ENCODE measurements around the gene CAMK2A.

CAMK2A gene

GRCh38 chr5:150299571-150300327 is 10.2 kb upstream of the CAMK2A start:
- DNase-seq: no peak

- no peak for DNase-seq
Measured at GRCh38 chr5:150298701-150299451, 9.3 kb upstream of the CAMK2A start.

DNA sequence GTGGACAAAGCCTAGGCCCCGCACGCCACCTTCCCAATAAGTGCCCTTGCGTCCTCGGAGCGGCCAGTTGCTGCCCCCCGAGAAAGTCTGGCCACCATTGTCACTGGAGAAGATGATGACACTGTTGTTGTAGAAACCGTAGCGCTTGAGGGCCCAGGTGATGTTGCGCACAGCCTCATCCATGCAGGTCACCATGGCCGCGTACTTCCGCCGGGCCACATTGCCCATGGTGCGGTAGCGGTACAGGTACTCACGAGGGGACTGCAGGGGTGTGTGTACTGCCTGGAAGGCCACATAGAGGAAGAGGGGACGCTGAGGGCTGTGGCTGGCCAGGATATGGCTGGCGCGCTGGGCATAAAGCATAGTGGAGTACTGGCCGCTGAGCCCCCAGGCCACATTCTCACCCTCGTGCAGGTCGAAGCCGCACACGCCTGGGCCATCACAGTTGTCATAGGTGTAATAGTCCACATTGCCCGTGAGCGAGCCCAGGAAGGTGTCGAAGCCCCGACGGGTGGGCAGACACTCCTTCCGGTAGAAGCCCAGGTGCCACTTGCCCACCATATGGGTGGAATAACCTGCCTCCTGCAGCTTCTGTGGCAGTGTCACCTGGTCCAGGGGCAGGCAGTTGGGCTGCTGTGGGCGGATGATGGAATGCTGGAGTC is 8.5 kb upstream of the CAMK2A start:
- no peak for DNase-seq

- DNase-seq: no peak
Measured at GRCh38 chr5:150297236-150297890, 7.8 kb upstream of the CAMK2A start.

DNA sequence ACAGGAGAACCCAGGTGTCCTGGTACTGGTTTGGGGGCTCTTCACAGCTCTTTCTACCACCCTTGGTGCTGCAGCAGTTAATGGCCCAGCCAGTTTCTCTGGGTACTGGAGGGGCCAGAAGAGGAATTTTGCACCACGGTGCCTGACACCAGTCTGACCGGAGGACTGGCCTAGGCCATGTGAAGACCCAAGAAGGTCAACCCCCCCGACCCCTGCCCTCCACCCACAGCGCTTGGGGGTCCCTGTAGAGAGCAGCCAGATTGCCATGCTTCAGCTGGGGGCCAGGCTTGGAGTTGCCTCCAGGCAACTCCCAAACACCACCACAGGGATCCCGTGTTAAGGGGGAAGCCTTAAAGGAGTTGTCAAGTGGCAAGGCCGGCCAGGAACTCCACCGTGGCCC is 6.9 kb upstream of the CAMK2A start:
- DNase-seq: no peak

DNA sequence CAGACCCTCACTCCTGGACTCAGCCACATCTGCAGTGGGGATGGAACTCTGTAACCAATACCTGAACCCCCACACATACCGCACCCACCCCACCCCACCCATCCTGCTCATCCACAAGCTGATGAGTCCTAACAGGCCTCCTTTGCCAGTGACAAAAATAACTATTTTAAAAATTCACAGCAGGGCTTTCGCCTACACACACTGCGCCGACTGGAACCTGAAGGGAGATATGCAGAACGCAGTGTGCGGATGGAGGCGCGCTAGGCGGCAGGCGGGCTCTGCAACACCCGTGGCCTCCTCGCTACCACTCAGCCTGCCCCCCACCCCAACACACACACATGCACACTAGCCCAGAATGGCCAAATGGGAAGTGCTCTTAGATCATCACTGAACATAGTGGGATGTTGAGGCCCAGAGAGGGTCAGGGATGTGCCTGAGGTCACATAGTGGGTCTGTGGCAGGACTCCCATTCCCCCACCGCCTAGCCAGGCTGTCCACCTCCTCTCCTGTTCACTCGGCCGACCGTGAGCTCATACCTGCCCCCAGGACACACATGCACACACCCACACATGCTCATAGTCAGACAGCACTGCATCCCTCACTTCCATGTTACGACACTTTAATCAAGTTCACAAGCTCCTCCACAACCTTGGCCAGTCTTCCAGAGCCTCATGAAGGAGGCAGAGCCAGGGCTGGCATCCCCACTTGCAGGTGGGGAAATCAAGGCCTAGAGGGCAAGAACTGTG is 6.3 kb upstream of the CAMK2A start:
- DNase-seq: no peak

DNA sequence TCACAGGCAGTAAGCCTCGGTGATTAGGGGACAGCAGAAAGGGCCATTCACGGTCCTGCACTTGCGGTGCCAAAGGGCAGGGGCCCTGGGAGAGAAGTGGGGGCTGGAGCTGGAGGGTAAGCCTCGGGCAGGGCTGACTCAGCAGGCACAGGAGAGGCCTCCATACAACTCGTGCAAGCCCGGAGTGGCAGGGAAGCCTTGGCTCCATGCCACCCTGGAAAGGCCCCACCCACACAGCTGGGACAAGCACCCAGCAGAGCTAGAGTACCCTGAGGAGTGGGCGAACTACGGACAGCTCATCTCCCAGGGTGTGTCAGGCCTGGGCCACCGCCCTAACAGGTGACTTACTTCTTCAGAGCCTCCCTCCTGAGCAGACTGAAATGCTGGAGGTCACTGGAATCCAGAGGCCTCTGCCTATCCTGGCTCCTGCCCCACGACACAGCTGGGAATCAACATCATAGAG is 5.6 kb upstream of the CAMK2A start:
- DNase-seq: no peak

DNA sequence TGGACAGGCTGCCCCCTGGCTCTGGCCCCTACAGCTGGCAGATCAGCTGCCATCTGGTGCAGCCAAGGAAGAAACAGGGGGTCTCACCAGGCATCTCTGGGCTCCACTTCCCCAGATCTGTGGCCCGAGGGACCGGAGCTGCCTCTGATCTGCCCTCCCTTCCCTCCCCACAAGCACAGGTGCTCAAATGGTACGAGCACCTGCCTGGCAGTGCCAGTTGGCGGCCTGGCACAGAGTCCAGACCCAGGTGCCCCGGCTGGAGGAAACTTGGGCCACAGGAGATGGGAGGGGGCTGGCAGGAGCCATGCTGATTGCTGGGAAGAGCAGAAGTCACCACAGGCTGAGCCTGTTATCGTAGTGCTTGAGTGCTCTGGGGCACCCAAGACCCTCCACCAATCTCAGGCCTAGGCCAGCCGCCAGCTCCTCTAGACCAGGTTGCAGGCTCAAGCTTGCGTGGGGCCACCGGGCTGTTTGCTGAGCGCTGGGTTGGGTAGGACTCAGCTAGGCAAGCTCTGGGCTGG is 5.0 kb upstream of the CAMK2A start:
- DNase-seq: no peak

GRCh38 chr5:150293091-150293941 is 3.7 kb upstream of the CAMK2A start:
- no peak for DNase-seq

GRCh38 chr5:150291388-150292385 is 2.1 kb upstream of the CAMK2A start:
- no peak for DNase-seq

DNA sequence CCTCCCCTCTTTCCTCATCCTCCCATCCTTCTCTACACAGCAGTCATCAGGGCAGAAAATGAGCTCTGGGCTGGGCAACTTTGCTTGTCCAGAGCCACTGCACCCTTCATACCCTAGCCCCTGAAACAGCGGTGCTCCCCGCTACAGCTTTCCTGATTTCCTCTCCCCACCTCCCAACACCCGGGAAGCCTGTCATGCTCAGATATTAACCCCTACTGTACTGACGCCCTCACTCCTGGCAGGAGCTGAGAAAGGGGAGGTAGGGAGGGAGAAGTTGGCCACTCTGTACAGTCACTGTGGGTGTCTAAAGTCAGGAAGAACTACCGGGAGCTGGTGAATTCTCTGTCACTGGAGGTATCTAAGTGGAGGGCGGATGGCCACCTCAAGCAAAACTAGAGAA is 782 bp downstream of the CAMK2A start:
- DNase-seq: no peak

- DNase-seq: no peak
Measured at GRCh38 chr5:150288361-150288760, 1.2 kb downstream of the CAMK2A start.

DNA sequence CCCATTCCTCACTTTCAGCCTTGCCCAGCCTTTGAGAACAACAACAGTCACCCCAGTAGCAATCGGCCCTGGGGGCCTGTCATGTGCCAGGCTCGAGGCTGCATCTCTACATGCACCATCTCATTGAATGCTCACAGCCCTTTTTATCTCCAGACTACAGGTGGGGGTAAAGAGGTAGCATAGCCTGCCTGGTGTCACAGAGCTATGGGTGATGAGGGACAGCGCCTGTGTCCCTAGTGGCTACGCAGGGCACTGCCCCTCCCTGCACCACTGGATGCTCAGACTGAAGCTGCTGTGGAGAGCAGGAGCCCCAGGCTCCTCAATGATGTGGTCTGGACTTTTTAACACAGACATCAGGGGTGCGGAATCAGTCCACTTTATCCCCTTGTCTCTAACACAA is 2.8 kb downstream of the CAMK2A start:
- DNase-seq: no peak

DNA sequence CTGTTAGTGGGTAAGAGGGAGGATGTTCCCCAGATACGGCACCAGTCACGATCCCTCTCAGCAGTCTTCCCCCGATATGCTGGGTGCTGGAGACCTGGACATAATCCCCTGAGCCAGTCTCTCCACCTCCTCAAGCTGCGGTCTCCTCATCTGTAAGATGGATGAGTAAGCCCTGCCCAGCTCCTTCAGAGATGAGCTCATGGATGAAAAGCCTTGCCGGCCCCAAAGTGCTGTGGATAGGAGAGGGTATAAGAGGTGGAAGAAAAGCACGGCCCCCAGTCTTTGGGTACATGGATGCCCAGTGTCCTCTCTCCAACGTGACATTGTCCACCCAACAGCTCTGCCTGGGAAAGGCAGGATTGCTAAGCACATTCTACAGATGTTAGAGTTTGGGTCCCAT is 4.5 kb downstream of the CAMK2A start:
- DNase-seq: no peak

DNA sequence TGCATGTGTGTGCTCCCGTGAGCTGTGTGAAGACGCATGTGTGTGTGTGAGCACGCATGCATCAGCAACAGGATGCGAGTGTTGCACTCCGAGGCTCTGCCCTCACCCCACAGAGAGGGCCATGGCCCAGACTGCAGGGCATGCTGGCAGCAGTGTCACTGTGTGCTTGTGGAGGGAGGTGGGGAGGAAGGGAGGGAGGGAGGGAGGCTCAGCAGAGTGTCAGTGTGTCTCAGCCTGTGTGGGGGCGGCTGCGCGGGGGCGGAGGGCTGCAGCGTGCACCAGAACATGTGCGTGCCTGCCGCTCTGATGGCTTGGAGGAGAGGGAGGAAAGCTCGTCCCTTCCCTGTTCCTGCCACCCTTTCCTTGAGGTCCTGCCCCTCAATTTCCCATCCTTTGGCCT is 5.3 kb downstream of the CAMK2A start:
- no peak for DNase-seq

GRCh38 chr5:150283904-150284303 is 5.7 kb downstream of the CAMK2A start:
- DNase-seq: no peak

DNA sequence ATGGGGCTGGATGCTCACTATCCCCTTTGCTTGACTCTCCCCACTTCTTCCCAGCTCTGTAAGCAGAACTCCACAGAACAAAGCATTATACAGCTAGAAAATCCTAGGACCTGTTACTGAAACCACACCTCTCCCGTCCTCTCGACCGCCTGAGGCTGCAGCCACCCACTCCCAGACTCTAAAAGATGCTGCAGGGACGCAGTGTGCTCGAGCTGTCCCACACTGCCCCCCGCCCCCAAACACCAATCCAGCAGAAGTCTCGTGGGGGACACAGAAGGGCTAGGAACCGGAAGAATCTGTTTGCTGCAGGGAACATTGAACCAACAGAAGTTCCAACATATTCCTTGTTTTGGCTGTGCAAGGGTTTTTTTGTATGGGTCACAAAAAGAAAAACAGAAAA is 7.6 kb downstream of the CAMK2A start:
- DNase-seq: no peak

DNA sequence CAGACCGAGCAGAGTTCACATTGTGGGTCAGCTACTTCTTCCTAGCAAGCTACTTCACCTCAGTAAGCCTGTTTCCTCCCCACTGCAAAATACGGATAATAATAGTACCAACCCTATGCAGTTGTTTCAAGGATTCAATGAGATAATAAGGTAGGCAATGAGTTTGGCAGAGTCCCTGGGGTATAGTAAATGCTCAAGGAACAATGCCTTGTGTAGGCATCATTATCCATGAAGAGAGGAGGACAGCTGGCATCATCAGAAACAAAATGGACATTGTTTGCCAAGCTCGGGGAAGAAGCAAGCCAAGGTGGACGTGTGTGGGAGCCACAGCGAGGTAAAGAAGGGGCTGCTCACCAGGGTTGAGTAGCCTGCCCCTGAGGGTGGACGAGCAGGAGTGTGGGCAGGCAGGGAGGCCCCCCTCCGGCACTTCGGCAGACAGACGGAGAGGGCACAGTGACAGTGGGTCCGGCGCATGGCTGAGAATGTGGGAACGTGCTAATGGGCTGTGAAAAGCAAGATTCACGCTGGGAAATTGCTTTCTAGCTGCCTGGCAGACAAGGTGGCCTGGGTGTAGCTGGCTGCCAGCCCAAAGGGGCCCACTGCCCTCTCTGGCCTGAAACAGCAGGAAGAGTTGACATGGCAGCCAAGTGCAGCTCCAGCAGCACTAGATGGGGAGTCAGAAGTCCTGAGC is 10.1 kb downstream of the CAMK2A start:
- DNase-seq: no peak

GRCh38 chr5:150278916-150279315 is 10.7 kb downstream of the CAMK2A start:
- DNase-seq: no peak
